Caco-2 (cell line): Measurements from ENCODE around the gene NUBPL. TPM values are rescaled to one million over a fixed set of nuclear protein-coding genes. Genes with fewer than 3 reads are reported as not detected.

ENCODE experiments used
- BruUV-seq: library from RNA; stranded (reverse); fragments of 400-500 nt; replicated peaks from 2 replicates; lab custom pipeline; 2021; lab: Mats Ljungman, UMichigan
- CTCF ChIA-PET: fragments of 300-600 bp; sonication (Branson Sonifier 250); formaldehyde crosslinking; loops from one replicate; lab custom pipeline; 2022; ENCODE audit warnings: antibody characterized with exemption; lab: Charles Lee
- POLR2A ChIA-PET: fragments of 300-600 bp; sonication (Branson Sonifier 250); formaldehyde crosslinking; loops from one replicate; lab custom pipeline; 2022; ENCODE audit warnings: antibody characterized with exemption; lab: Charles Lee
- DNase-seq, 2 experiments: peaks; one replicate each; pipeline versions ENCODE4 v3.0.0 to v3.0.0-alpha.2; 2020 to 2022
- H3K27me3 ChIP-seq: replicated peaks from 2 replicates; pipeline ENCODE4 v1.6.0; 2011; ENCODE audit warnings: low read length; ENCODE audit not compliant: control insufficient read depth, insufficient read depth
- H3K36me3 ChIP-seq: 2 replicates; pipeline ENCODE4 v1.5.1; 2011; ENCODE audit warnings: low read length; ENCODE audit not compliant: control insufficient read depth, insufficient read depth
- H3K4me1 ChIP-seq: fragments of 250-450 bp; sonication (Bioruptor Pico); 2 replicates; pipeline ENCODE4 v1.5.1; 2020; ENCODE audit warnings: mild to moderate bottlenecking
- H3K4me3 ChIP-seq: 2 replicates; pipeline ENCODE4 v1.5.1; 2011; ENCODE audit warnings: low read depth, mild to moderate bottlenecking, control low read depth, low read length
- H3K9me3 ChIP-seq: fragments of 250-450 bp; sonication (Bioruptor Pico); 2 replicates; pipeline ENCODE4 v1.5.1; 2020; ENCODE audit warnings: mild to moderate bottlenecking, moderate library complexity
- H3K27ac Mint-ChIP-seq: one replicate; pipeline ENCODE4 v1.8.0; 2022; ENCODE audit warnings: mixed read lengths; ENCODE audit not compliant: unreplicated experiment
- H3K27me3 Mint-ChIP-seq: one replicate; pipeline ENCODE4 v1.8.0; 2022; ENCODE audit warnings: mixed read lengths; ENCODE audit not compliant: insufficient read depth, unreplicated experiment
- H3K36me3 Mint-ChIP-seq: one replicate; pipeline ENCODE4 v1.8.0; 2022; ENCODE audit warnings: mild to moderate bottlenecking, mixed read lengths; ENCODE audit not compliant: insufficient read depth, unreplicated experiment
- H3K4me1 Mint-ChIP-seq: one replicate; pipeline ENCODE4 v1.8.0; 2022; ENCODE audit warnings: low read depth, mixed read lengths; ENCODE audit not compliant: unreplicated experiment
- H3K4me3 Mint-ChIP-seq: one replicate; pipeline ENCODE4 v1.8.0; 2022; ENCODE audit warnings: mild to moderate bottlenecking, moderate library complexity, mixed read lengths; ENCODE audit not compliant: unreplicated experiment
- H3K9me3 Mint-ChIP-seq: one replicate; pipeline ENCODE4 v1.8.0; 2022; ENCODE audit warnings: mixed read lengths; ENCODE audit not compliant: unreplicated experiment
- CTCF ChIP-seq, 2 experiments: fragments of 200-600 bp in 1 of 2; IDR thresholded peaks; 1 replicate in 1 of 2; 2 replicates in 1 of 2; pipeline versions ENCODE4 v1.5.1 to v1.8.0; 2011 to 2022; ENCODE audit warnings: antibody characterized with exemption in 1 of 2, control low read depth in 1 of 2, inconsistent platforms in 1 of 2, low read depth in 1 of 2, low read length in 1 of 2, mild to moderate bottlenecking in 1 of 2, moderate library complexity in 1 of 2; ENCODE audit not compliant: insufficient read depth in 1 of 2, severe bottlenecking in 1 of 2, unreplicated experiment in 1 of 2
- intact Hi-C: fragments of 100-400 bp; cut with micrococcal nuclease; formaldehyde crosslinking; loops from one replicate; pipeline ENCODE4 v1.10.0; 2022; ENCODE audit not compliant: unreplicated experiment
- total RNA-seq: library from RNA; stranded (reverse); gene quantifications from 2 replicates; pipeline ENCODE4 v1.2.3, GENCODE V29; 2022

Gene NUBPL
- total RNA-seq, 1 experiment from 2014 or later: 13.9 TPM

GRCh38 chr14:31699809-31700208 is 138.6 kb downstream of the NUBPL start:
- H3K27me3 Mint-ChIP-seq: no peaks in the 10 kb centered on the region
- TF ChIP-seq CTCF (IDR thresholded peaks at IDR 0.05; ENCODE audit: insufficient read depth in 1 of 2, low read depth in 1 of 2, low read length in 1 of 2, severe bottlenecking in 1 of 2, unreplicated experiment in 1 of 2): no peak
- H3K36me3 Mint-ChIP-seq: peaks cover 3% of the 10 kb centered on the region
- CTCF ChIA-PET: no interaction called here
- POLR2A ChIA-PET: no interaction called here
- Histone ChIP-seq H3K27me3 (no peaks in the 10 kb centered on the region), H3K36me3 (no peaks in the 10 kb centered on the region), H3K4me1 (no peaks in the 10 kb centered on the region), H3K9me3 (peaks cover 5% of the 10 kb centered on the region; the same call in 1 of the 2 replicates), H3K4me3 (no peak overlapping the region)
- no peak overlapping the region for H3K4me3 Mint-ChIP-seq
- peaks cover 15% of the 10 kb centered on the region for H3K9me3 Mint-ChIP-seq
- H3K4me1 Mint-ChIP-seq: peaks cover 7% of the 10 kb centered on the region
- intact Hi-C loops: no loop called here
- DNase-seq: no peak
- H3K27ac Mint-ChIP-seq: no peak overlapping the region
- BruUV-seq: no TSS peak

GRCh38 chr14:31700282-31701074 is 139.3 kb downstream of the NUBPL start:
- Mint-ChIP-seq H3K9me3 (peaks cover 15% of the 10 kb centered on the region), H3K4me1 (peaks cover 7% of the 10 kb centered on the region), H3K36me3 (peaks cover 6% of the 10 kb centered on the region), H3K27ac (no peak overlapping the region), H3K27me3 (no peaks in the 10 kb centered on the region), H3K4me3 (no peak overlapping the region)
- ChIA-PET CTCF (no interaction called here), POLR2A (no interaction called here)
- intact Hi-C loops: no loop called here
- H3K9me3 ChIP-seq: peaks cover 5% of the 10 kb centered on the region; the same call in 1 of the 2 replicates
- no peak for TF ChIP-seq CTCF (IDR thresholded peaks at IDR 0.05; ENCODE audit: insufficient read depth in 1 of 2, low read depth in 1 of 2, low read length in 1 of 2, severe bottlenecking in 1 of 2, unreplicated experiment in 1 of 2)
- H3K27me3 ChIP-seq: no peaks in the 10 kb centered on the region
- H3K4me1 ChIP-seq: no peaks in the 10 kb centered on the region
- DNase-seq: no peak
- no TSS peak for BruUV-seq
- H3K4me3 ChIP-seq: no peak overlapping the region
- no peaks in the 10 kb centered on the region for H3K36me3 ChIP-seq

- CTCF ChIA-PET: no interaction called here
- Mint-ChIP-seq H3K4me1 (no peaks in the 10 kb centered on the region), H3K9me3 (peaks cover 15% of the 10 kb centered on the region), H3K4me3 (no peak overlapping the region), H3K27ac (no peak overlapping the region), H3K27me3 (no peaks in the 10 kb centered on the region), H3K36me3 (peaks cover 6% of the 10 kb centered on the region)
- peaks cover 5% of the 10 kb centered on the region; the same call in 1 of the 2 replicates for H3K9me3 ChIP-seq
- H3K4me1 ChIP-seq: no peaks in the 10 kb centered on the region
- intact Hi-C loops: no loop called here
- TF ChIP-seq CTCF (IDR thresholded peaks at IDR 0.05; ENCODE audit: insufficient read depth in 1 of 2, low read depth in 1 of 2, low read length in 1 of 2, severe bottlenecking in 1 of 2, unreplicated experiment in 1 of 2): no peak
- DNase-seq: no peak
- POLR2A ChIA-PET: no interaction called here
- no peaks in the 10 kb centered on the region for H3K27me3 ChIP-seq
- no TSS peak for BruUV-seq
- no peaks in the 10 kb centered on the region for H3K36me3 ChIP-seq
- no peak overlapping the region for H3K4me3 ChIP-seq
Observed at GRCh38 chr14:31702130-31702529, 140.9 kb downstream of the NUBPL start.
